ENCODE results near the gene ERGIC1. TPM values are rescaled to one million over a fixed set of nuclear protein-coding genes. Genes with fewer than 3 reads are reported as not detected.

The ERGIC1 gene
- total RNA-seq, 1 donor from 2014 or later: 158 TPM

DNA sequence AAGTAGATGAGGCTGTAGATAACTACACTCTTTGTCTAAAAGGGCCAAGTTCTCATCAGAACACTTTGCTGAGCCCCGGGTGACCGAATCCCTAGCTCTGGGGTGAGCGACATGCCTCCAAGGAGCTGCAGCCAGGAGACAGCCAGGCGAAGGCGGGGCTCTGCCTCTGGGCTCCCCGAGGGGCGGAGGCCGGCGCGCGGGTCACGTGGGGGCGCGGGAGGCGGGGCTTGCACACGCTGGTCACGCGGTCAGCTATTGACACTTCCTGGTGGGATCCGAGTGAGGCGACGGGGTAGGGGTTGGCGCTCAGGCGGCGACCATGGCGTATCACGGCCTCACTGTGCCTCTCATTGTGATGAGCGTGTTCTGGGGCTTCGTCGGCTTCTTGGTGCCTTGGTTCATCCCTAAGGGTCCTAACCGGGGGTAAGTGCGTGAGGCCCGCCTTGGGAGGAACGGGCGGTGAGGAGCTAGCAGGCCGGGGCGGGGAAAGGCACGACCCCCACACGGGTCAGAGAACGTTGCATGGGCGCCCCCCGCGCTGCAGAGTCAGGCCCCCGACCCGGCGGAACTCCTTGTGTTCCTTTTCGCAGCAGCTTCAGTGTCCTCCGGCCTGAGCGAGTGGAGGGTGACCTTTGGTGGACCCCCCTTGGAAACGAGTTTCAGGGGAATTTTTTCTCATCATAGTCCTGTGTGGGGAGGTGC is 149.6 kb downstream of the ERGIC1 start, which contains the start of gene ATP6V0E1:
ATP6V0E1 (plus strand) TSS at position 230 of the 702 bp plus-strand sequence; CDS start at position 320, 90 bp downstream.
- Mint-ChIP-seq H3K4me3 (ENCODE audit: low read depth) (peak within 1 kb of the TSS; percentile 99), H3K4me1 (ENCODE audit: low read depth) (peaks cover 11% of the 10 kb centered on the region), H3K9me3 (ENCODE audit: low read depth) (no peaks in the 10 kb centered on the region), H3K27ac (peak within 1 kb of the TSS; percentile 99), H3K27me3 (no peaks in the 10 kb centered on the region), H3K36me3 (ENCODE audit: insufficient read depth) (peaks cover 4% of the 10 kb centered on the region)
- TF ChIP-seq, protein P1, sequence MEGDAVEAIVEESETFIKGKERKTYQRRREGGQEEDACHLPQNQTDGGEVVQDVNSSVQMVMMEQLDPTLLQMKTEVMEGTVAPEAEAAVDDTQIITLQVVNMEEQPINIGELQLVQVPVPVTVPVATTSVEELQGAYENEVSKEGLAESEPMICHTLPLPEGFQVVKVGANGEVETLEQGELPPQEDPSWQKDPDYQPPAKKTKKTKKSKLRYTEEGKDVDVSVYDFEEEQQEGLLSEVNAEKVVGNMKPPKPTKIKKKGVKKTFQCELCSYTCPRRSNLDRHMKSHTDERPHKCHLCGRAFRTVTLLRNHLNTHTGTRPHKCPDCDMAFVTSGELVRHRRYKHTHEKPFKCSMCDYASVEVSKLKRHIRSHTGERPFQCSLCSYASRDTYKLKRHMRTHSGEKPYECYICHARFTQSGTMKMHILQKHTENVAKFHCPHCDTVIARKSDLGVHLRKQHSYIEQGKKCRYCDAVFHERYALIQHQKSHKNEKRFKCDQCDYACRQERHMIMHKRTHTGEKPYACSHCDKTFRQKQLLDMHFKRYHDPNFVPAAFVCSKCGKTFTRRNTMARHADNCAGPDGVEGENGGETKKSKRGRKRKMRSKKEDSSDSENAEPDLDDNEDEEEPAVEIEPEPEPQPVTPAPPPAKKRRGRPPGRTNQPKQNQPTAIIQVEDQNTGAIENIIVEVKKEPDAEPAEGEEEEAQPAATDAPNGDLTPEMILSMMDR (IDR thresholded peaks at IDR 0.05; ENCODE audit: unreplicated experiment): no peak
- DNase-seq (ENCODE audit: low spot score, unreplicated experiment): peak; percentile 97

GRCh38 chr5:172984244-172984953 is 150.3 kb downstream of the ERGIC1 start:
- TF ChIP-seq, protein P1 (IDR thresholded peaks at IDR 0.05; ENCODE audit: unreplicated experiment): peak; percentile 57
- peaks cover 11% of the 10 kb centered on the region for H3K4me1 Mint-ChIP-seq (ENCODE audit: low read depth)
- H3K27ac Mint-ChIP-seq: peak overlapping the region; percentile 99
- DNase-seq (ENCODE audit: low spot score, unreplicated experiment): peak; percentile 40
- H3K4me3 Mint-ChIP-seq (ENCODE audit: low read depth): peak overlapping the region; percentile 99
- no peaks in the 10 kb centered on the region for H3K9me3 Mint-ChIP-seq (ENCODE audit: low read depth)
- H3K27me3 Mint-ChIP-seq: no peaks in the 10 kb centered on the region
- peaks cover 4% of the 10 kb centered on the region for H3K36me3 Mint-ChIP-seq (ENCODE audit: insufficient read depth)

DNA sequence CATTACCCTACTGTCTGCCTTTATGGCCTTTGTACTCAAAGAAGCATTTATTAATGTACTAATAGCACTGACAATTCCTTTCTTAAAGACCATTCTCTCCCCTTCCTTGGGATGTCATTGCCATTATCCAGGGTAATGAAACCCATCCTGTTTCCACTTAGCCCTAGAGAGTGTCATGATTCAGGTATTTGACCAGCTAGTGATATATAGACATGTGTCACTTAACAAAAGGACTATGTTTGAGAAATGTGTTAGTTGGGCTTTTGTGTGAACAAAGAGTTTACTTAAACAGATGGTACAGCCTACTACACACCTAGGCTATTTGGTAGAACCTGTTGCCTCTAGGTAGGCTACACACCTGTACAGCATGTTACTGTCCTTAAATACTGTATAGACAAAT is 151.5 kb downstream of the ERGIC1 start:
- H3K36me3 Mint-ChIP-seq (ENCODE audit: insufficient read depth): peaks cover 4% of the 10 kb centered on the region

GRCh38 chr5:172988276-172988675 is 154.2 kb downstream of the ERGIC1 start:
- no peak for DNase-seq (ENCODE audit: low spot score, unreplicated experiment)
- H3K4me1 Mint-ChIP-seq (ENCODE audit: low read depth): peaks cover 11% of the 10 kb centered on the region
- no peak overlapping the region for H3K4me3 Mint-ChIP-seq (ENCODE audit: low read depth)

More for the DNA sequence above, 151.5 kb downstream of the ERGIC1 start:
- Mint-ChIP-seq H3K27ac (peak overlapping the region; percentile 78), H3K4me1 (ENCODE audit: low read depth) (peaks cover 11% of the 10 kb centered on the region), H3K27me3 (no peaks in the 10 kb centered on the region), H3K4me3 (ENCODE audit: low read depth) (peak overlapping the region; percentile 99), H3K9me3 (ENCODE audit: low read depth) (no peaks in the 10 kb centered on the region)
- DNase-seq (ENCODE audit: low spot score, unreplicated experiment): no peak
- TF ChIP-seq, protein P1 (IDR thresholded peaks at IDR 0.05; ENCODE audit: unreplicated experiment): no peak

GRCh38 chr5:172990776-172991175 is 156.7 kb downstream of the ERGIC1 start:
- no peaks in the 10 kb centered on the region for H3K27me3 Mint-ChIP-seq
- DNase-seq (ENCODE audit: low spot score, unreplicated experiment): no peak
- peak overlapping the region; percentile 28 for H3K27ac Mint-ChIP-seq
- TF ChIP-seq, protein P1 (IDR thresholded peaks at IDR 0.05; ENCODE audit: unreplicated experiment): no peak
- H3K9me3 Mint-ChIP-seq (ENCODE audit: low read depth): no peaks in the 10 kb centered on the region
- H3K4me3 Mint-ChIP-seq (ENCODE audit: low read depth): no peak overlapping the region
- H3K4me1 Mint-ChIP-seq (ENCODE audit: low read depth): peaks cover 2% of the 10 kb centered on the region
- peaks cover 22% of the 10 kb centered on the region for H3K36me3 Mint-ChIP-seq (ENCODE audit: insufficient read depth)

More at GRCh38 chr5:172988276-172988675, 154.2 kb downstream of the ERGIC1 start:
- Mint-ChIP-seq H3K27me3 (no peaks in the 10 kb centered on the region), H3K9me3 (ENCODE audit: low read depth) (no peaks in the 10 kb centered on the region), H3K27ac (no peak overlapping the region), H3K36me3 (ENCODE audit: insufficient read depth) (peaks cover 18% of the 10 kb centered on the region)
- TF ChIP-seq, protein P1 (IDR thresholded peaks at IDR 0.05; ENCODE audit: unreplicated experiment): no peak
